GM19035 (cell line): ENCODE results near the gene PIGO.
A peak's percentile ranks its signal among the peaks of the same experiment; 100 is the strongest.

ENCODE experiments used
- ATAC-seq: cut with Tn5 transposase; IDR thresholded peaks from one replicate; pipeline ENCODE4 v1.9.1; 2021; ENCODE audit not compliant: unreplicated experiment

PIGO gene

GRCh38 chr9:35096035-35096849, at the start of gene PIGO:
Gene PIGO (minus strand): TSS chr9:35096591. CDS start chr9:35095565, 1,026 bp downstream.
- peak; percentile 90 for ATAC-seq

GRCh38 chr9:35142037-35142436, 45.6 kb upstream of the PIGO start:
- no peak for ATAC-seq

GRCh38 chr9:35140093-35140492, 43.7 kb upstream of the PIGO start:
- ATAC-seq = no peak

- no peak for ATAC-seq
These were observed 40.5 kb upstream of the PIGO start for GRCh38 chr9:35136866-35137265.

- no peak for ATAC-seq
These were observed 39.6 kb upstream of the PIGO start for GRCh38 chr9:35135988-35136387.

- ATAC-seq = no peak
These were observed 38.5 kb upstream of the PIGO start for GRCh38 chr9:35134920-35135319.

GRCh38 chr9:35116898-35117551, 20.6 kb upstream of the PIGO start:
- peak; percentile 48 for ATAC-seq

- peak; percentile 1 for ATAC-seq
These were observed 20.1 kb upstream of the PIGO start for GRCh38 chr9:35116539-35116897.

GRCh38 chr9:35115680-35116538, 19.5 kb upstream of the PIGO start, which contains the start of gene ATOSB:
Gene ATOSB (minus strand): TSS chr9:35115862. CDS start chr9:35108274, 7,588 bp downstream.
- ATAC-seq = peak; percentile 58

- ATAC-seq = no peak
These were observed 18.6 kb upstream of the PIGO start for GRCh38 chr9:35114840-35115628.

- no peak for ATAC-seq
These were observed 17.9 kb upstream of the PIGO start for GRCh38 chr9:35114113-35114839.

GRCh38 chr9:35112257-35113020, 16.0 kb upstream of the PIGO start:
- ATAC-seq = no peak

- ATAC-seq = peak; percentile 74
These were observed 14.9 kb upstream of the PIGO start for GRCh38 chr9:35111001-35111933.

GRCh38 chr9:35110327-35110761, 14.0 kb upstream of the PIGO start:
- no peak for ATAC-seq

GRCh38 chr9:35108946-35109575, 12.7 kb upstream of the PIGO start:
- ATAC-seq = no peak

- ATAC-seq = no peak
These were observed 12.1 kb upstream of the PIGO start for GRCh38 chr9:35108461-35108860.
